ENCODE data around the gene KDSR. TPM values are rescaled to one million over a fixed set of nuclear protein-coding genes. Genes with fewer than 3 reads are reported as not detected.
A peak's percentile ranks its signal among the peaks of the same experiment; 100 is the strongest.

KDSR gene
- total and polyA plus RNA-seq, 9 of the 15 experiments (the other 6 are each of a cell fraction or from before 2014, with no cell fraction given), result 4.0 to 24.7 (median 12.4) TPM

GRCh38 chr18:63367053-63367953 is at the start of gene KDSR (continued):
- TF ChIP-seq RB1 (IDR thresholded peaks at IDR 0.05; ENCODE audit: low read depth) (0 out of 2 replicates have a peak, but pooled peaks have one; percentile 10), KDM1A (IDR thresholded peaks at IDR 0.05) (0 out of 4 replicates have a peak, but pooled peaks of 1 of the 2 experiments have one; percentile 4), ZBTB2 (IDR thresholded peaks at IDR 0.05) (no peak), ATF1 (CRISPR knock-in tag; IDR thresholded peaks at IDR 0.05) (peak; percentile 25; the same call in 1 of the 2 replicates), ATF1 (tag; IDR thresholded peaks at IDR 0.05) (peak; percentile 65), ATF7 (IDR thresholded peaks at IDR 0.05) (peak; percentile 50; the same call in 1 of the 2 replicates)

- ChIA-PET CTCF (ENCODE audit: low intra/inter-chr PET ratio) (no interaction called here), POLR2A (no interaction called here)
- intact Hi-C loops (cut with micrococcal nuclease) (no loop called here), in situ Hi-C loops (cut with MboI) (no loop called here)
- H3K9me3 ChIP-seq (replicated peaks; ENCODE audit: control insufficient read depth, insufficient read depth, low read depth, low read length), result no peaks in the 10 kb centered on the region
- BruUV-seq (replicated peaks), result no TSS peak
- H3K79me2 ChIP-seq (ENCODE audit: control insufficient read depth, insufficient read depth, low read length), result peaks cover 18% of the 10 kb centered on the region
- H3K4me3 ChIP-seq, result no peak overlapping the region
- peaks cover 51% of the 10 kb centered on the region; the same call in 2 of the 3 replicates for H3K36me3 ChIP-seq (ENCODE audit: control insufficient read depth, insufficient read depth, low read length)
- H3K27ac ChIP-seq (ENCODE audit: extremely low read depth, low read depth, low read length), result no peak overlapping the region
- 79% methylated on average over 2 of the region's 4 CpGs for WGBS (ENCODE audit: insufficient coverage, low coverage, missing lambda C conversion rate)
- no peaks in the 10 kb centered on the region for H3K9me1 ChIP-seq (ENCODE audit: control insufficient read depth, insufficient read depth, low read length)
- H3K4me1 ChIP-seq (replicated peaks in 1 of 2; ENCODE audit: control insufficient read depth in 2 of 2, insufficient read depth in 2 of 2, low read length in 2 of 2), result no peaks in the 10 kb centered on the region
- H3K4me2 ChIP-seq (ENCODE audit: insufficient read depth, low read length), result no peak overlapping the region
- no peak overlapping the region for H2AFZ ChIP-seq (ENCODE audit: low read depth, low read length)
- ATAC-seq (no peak), DNase-seq (ENCODE audit: extremely low read depth in 1 of 4, low spot score in 3 of 4) (no peak), FAIRE-seq (no peak)
- H3K27me3 ChIP-seq (ENCODE audit: control insufficient read depth in 2 of 2, insufficient read depth in 2 of 2, low read length in 2 of 2), result no peaks in the 10 kb centered on the region
- H4K20me1 ChIP-seq (replicated peaks; ENCODE audit: control insufficient read depth, insufficient read depth, low read length), result no peaks in the 10 kb centered on the region; the same call in 1 of the 2 replicates
- H3K9ac ChIP-seq (ENCODE audit: insufficient read depth in 1 of 2, low read depth in 2 of 2, low read length in 2 of 2), result no peak overlapping the region
- TF ChIP-seq RBM17 (IDR thresholded peaks at IDR 0.05; ENCODE audit: borderline replicate concordance, low read depth, low read length), result no peak
- no peak for TF ChIP-seq BHLHE40 (IDR thresholded peaks at IDR 0.05; ENCODE audit: low read length)
- no peak for TF ChIP-seq RFX7 (CRISPR knock-in tag; IDR thresholded peaks at IDR 0.05)
- TF ChIP-seq POU5F1 (IDR thresholded peaks at IDR 0.05; ENCODE audit: borderline replicate concordance, low read depth, low read length, partially characterized antibody), result no peak
- no peak for TF ChIP-seq SIX5 (IDR thresholded peaks at IDR 0.05; ENCODE audit: borderline replicate concordance in 1 of 2, insufficient read depth in 1 of 2, low read depth in 1 of 2, low read length in 2 of 2)
- TF ChIP-seq BDP1 (IDR thresholded peaks at IDR 0.05; ENCODE audit: insufficient read depth, insufficient read length), result no peak
- no peak for TF ChIP-seq GATA2 (CRISPR knock-in tag; IDR thresholded peaks at IDR 0.05)
- no peak for TF ChIP-seq E2F8 (IDR thresholded peaks at IDR 0.05; ENCODE audit: low read depth, partially characterized antibody)
- TF ChIP-seq NFIC (IDR thresholded peaks at IDR 0.05), result no peak
- TF ChIP-seq HDAC3 (IDR thresholded peaks at IDR 0.05; ENCODE audit: borderline replicate concordance, partially characterized antibody), result no peak
- no peak for TF ChIP-seq POLR3A (IDR thresholded peaks at IDR 0.05; ENCODE audit: borderline replicate concordance, extremely low read depth, insufficient read depth, insufficient read length)
- no peak for TF ChIP-seq KLF10 (CRISPR knock-in tag; IDR thresholded peaks at IDR 0.05)
Measured at GRCh38 chr18:63412953-63413352, 45.9 kb upstream of the KDSR start.
